Glutamatergic neuron (in vitro differentiated cells): ENCODE measurements around the gene FRS2. TPM values are rescaled to one million over a fixed set of nuclear protein-coding genes. Genes with fewer than 3 reads are reported as not detected.
A peak's percentile ranks its signal among the peaks of the same experiment; 100 is the strongest.

Source experiments
- DNase-seq: peaks from one replicate; pipeline ENCODE4 v3.0.0; 2022
- H3K27ac Mint-ChIP-seq: one replicate; pipeline ENCODE4 v1.8.0; 2020; ENCODE audit warnings: mild to moderate bottlenecking, mixed read lengths, inconsistent platforms; ENCODE audit not compliant: unreplicated experiment
- H3K27me3 Mint-ChIP-seq: one replicate; pipeline ENCODE4 v1.8.0; 2020; ENCODE audit warnings: mild to moderate bottlenecking, moderate library complexity, mixed read lengths, inconsistent platforms; ENCODE audit not compliant: unreplicated experiment
- H3K36me3 Mint-ChIP-seq: one replicate; pipeline ENCODE4 v1.8.0; 2020; ENCODE audit warnings: mild to moderate bottlenecking, mixed read lengths, inconsistent platforms; ENCODE audit not compliant: unreplicated experiment
- H3K4me1 Mint-ChIP-seq: one replicate; pipeline ENCODE4 v1.8.0; 2020; ENCODE audit warnings: mild to moderate bottlenecking, low read depth, mixed read lengths, inconsistent platforms; ENCODE audit not compliant: unreplicated experiment
- H3K4me3 Mint-ChIP-seq: one replicate; pipeline ENCODE4 v1.8.0; 2020; ENCODE audit warnings: mild to moderate bottlenecking, mixed read lengths, inconsistent platforms; ENCODE audit not compliant: unreplicated experiment
- H3K9me3 Mint-ChIP-seq: one replicate; pipeline ENCODE4 v1.8.0; 2020; ENCODE audit warnings: mild to moderate bottlenecking, moderate library complexity, mixed read lengths, inconsistent platforms; ENCODE audit not compliant: unreplicated experiment
- total RNA-seq: library from RNA; stranded (reverse); fragmentation: NEBNext Ultra II Directional; extraction: Animal tissue kit (Norgen Biotek cat#: 25700); gene quantifications from one replicate; pipeline ENCODE4 v1.2.1, GENCODE V29; 2021; ENCODE audit not compliant: unreplicated experiment
- TF ChIP-seq, protein P1 (sequence below): fragments of 200-600 bp; sonication (generic); IDR thresholded peaks from one replicate; pipeline ENCODE4 v1.5.0; 2021; ENCODE audit not compliant: partially characterized antibody, unreplicated experiment

The FRS2 gene
- total RNA-seq, 1 donor from 2014 or later, result 26.7 TPM

DNA sequence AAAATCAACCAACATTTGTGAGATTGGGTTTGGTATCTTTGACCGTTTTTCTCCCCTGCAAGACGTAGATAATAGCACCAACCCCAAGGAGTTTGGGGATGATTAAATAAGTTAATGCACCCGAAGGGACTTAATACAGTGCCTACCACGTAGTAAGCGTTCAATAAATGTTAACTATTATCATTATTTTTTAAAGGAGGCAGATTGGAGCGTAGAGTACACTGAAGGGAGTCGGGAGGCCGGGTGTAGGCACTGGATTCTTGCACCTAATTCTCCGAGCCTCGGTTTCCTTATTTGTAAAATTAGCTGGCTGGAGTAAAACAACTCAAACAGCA is 367 bp upstream of the FRS2 start:
- peak overlapping the region; percentile 92 for H3K4me3 Mint-ChIP-seq
- H3K36me3 Mint-ChIP-seq, result no peaks in the 10 kb centered on the region
- H3K27me3 Mint-ChIP-seq, result peaks cover 4% of the 10 kb centered on the region
- TF ChIP-seq, protein P1, sequence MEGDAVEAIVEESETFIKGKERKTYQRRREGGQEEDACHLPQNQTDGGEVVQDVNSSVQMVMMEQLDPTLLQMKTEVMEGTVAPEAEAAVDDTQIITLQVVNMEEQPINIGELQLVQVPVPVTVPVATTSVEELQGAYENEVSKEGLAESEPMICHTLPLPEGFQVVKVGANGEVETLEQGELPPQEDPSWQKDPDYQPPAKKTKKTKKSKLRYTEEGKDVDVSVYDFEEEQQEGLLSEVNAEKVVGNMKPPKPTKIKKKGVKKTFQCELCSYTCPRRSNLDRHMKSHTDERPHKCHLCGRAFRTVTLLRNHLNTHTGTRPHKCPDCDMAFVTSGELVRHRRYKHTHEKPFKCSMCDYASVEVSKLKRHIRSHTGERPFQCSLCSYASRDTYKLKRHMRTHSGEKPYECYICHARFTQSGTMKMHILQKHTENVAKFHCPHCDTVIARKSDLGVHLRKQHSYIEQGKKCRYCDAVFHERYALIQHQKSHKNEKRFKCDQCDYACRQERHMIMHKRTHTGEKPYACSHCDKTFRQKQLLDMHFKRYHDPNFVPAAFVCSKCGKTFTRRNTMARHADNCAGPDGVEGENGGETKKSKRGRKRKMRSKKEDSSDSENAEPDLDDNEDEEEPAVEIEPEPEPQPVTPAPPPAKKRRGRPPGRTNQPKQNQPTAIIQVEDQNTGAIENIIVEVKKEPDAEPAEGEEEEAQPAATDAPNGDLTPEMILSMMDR, result no peak
- H3K27ac Mint-ChIP-seq, result peak overlapping the region; percentile 81
- peaks cover 21% of the 10 kb centered on the region for H3K4me1 Mint-ChIP-seq
- H3K9me3 Mint-ChIP-seq, result peaks cover 2% of the 10 kb centered on the region
- DNase-seq, result no peak

DNA sequence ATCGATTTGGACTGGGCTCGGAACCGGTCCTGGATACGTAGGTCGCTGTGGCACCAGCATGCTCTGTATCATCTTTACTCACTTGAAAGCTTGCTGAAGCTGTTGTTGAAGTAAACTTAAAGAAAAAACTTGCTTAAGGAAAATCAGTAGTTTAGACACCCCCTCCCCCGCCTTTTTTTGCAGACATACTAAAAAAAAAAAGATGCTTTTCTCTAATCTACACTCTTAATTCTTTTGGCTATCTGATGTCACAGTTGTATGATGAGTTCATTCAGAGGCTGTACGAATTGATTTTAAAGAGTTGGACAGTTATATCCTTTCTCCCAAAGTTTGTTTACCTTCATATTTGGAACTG is 865 bp downstream of the FRS2 start:
- H3K27me3 Mint-ChIP-seq, result peaks cover 4% of the 10 kb centered on the region
- no peaks in the 10 kb centered on the region for H3K36me3 Mint-ChIP-seq
- peaks cover 2% of the 10 kb centered on the region for H3K9me3 Mint-ChIP-seq
- peak overlapping the region; percentile 79 for H3K27ac Mint-ChIP-seq
- DNase-seq, result no peak
- TF ChIP-seq, protein P1, result no peak
- peak overlapping the region; percentile 92 for H3K4me3 Mint-ChIP-seq
- peaks cover 34% of the 10 kb centered on the region for H3K4me1 Mint-ChIP-seq

DNA sequence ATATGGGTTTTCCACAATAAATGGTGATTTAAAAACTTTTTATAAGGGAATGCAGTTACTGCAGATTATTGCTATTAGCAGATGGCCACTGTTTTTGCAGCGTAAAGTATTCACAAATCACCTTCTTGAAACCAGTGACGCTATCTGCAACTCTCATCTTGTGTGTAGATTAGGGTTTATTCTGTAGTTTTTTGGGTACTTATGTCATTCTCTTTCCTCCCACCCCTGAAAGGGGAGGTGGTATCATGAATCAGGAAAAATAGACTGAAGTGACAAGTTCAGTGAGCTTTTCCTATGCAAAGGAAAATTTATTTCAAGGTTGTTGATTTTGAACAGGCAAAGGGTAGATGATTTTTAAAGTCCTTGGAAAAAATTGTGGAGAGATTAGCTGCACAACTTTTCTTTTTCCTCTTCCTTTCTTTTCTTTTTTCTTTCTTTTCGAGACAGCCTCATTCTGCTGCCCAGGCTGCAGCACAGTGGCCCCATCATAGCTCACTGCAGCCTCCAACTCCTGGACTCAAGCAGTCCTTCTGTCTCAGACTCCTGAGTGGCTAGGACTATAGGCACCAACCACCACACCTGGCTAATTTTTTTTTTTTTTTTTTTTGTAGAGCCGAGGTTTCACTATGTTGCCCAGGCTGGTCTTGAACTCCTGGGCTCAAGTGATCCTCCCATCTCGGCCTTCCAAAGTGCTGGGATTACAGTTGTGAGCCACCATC is 1.6 kb downstream of the FRS2 start:
- Mint-ChIP-seq H3K4me1 (peaks cover 38% of the 10 kb centered on the region), H3K9me3 (peaks cover 2% of the 10 kb centered on the region), H3K4me3 (peak overlapping the region; percentile 92), H3K27ac (no peak overlapping the region), H3K27me3 (peaks cover 4% of the 10 kb centered on the region), H3K36me3 (no peaks in the 10 kb centered on the region)
- DNase-seq, result no peak
- TF ChIP-seq, protein P1, result no peak

DNA sequence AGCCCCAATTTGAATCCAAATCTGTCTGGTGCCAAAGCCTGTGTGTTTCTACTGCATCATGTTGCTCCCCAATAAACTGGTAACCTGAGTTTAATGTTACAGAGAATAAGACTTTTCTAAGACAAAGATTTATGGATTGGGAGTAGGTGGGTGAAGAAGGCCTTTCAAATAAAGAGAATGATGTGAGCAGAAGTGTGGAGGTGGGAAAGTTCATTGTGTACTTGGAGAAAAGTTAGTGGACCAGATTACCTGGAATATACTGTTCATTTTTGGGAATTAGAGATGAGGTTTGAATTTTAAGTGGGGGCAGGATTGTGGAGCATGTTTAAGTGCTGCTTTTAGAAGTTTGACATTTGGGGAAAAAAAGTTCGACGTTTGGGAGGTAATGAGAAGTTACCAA is 3.1 kb downstream of the FRS2 start:
- Mint-ChIP-seq H3K27ac (no peak overlapping the region), H3K4me1 (peaks cover 38% of the 10 kb centered on the region), H3K9me3 (peaks cover 2% of the 10 kb centered on the region), H3K36me3 (no peaks in the 10 kb centered on the region), H3K27me3 (peaks cover 4% of the 10 kb centered on the region), H3K4me3 (peak overlapping the region; percentile 10)
- DNase-seq, result no peak
- TF ChIP-seq, protein P1, result no peak

DNA sequence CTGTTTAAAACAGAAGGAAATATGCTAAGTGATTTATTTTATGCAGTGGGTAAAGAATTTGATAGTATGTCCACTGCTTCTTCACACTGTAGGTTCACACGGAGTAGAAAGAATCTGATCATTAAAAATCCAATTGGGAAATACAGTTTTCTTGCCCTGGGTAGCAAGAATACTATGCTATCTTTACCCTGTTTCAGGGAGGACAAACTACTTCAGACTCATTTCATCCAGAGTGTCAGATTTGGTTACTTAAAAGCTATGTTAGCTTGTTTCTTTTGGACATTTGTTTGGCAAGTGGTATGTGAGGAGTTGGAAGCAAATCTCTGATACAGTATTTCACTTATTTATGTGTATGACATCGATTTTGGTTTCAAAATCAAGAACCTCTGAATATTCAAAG is 4.3 kb downstream of the FRS2 start:
- Mint-ChIP-seq H3K9me3 (peaks cover 2% of the 10 kb centered on the region), H3K4me1 (peaks cover 40% of the 10 kb centered on the region), H3K36me3 (no peaks in the 10 kb centered on the region), H3K27ac (no peak overlapping the region), H3K27me3 (peaks cover 4% of the 10 kb centered on the region), H3K4me3 (peak overlapping the region; percentile 2)
- DNase-seq, result no peak
- TF ChIP-seq, protein P1, result no peak
